ENCODE measurements around the gene CPTP.

Gene CPTP

GRCh38 chr1:1291548-1292441, 32.8 kb upstream of the CPTP start:
- DNase-seq (ENCODE audit: low read depth in 1 of 2, low spot score in 1 of 2), result peak; percentile 37 to 59

GRCh38 chr1:1292442-1292779, 32.2 kb upstream of the CPTP start:
- no peak for DNase-seq (ENCODE audit: low read depth in 1 of 2, low spot score in 1 of 2)

GRCh38 chr1:1292851-1293250, 31.8 kb upstream of the CPTP start:
- no peak for DNase-seq (ENCODE audit: low read depth in 1 of 2, low spot score in 1 of 2)

- no peak for DNase-seq (ENCODE audit: low read depth in 1 of 2, low spot score in 1 of 2)
These were observed 31.0 kb upstream of the CPTP start for GRCh38 chr1:1293263-1294249.

- DNase-seq (ENCODE audit: low read depth in 1 of 2, low spot score in 1 of 2), result no peak
These were observed 30.2 kb upstream of the CPTP start for GRCh38 chr1:1294250-1294890.

GRCh38 chr1:1295154-1295923, 29.3 kb upstream of the CPTP start:
- no peak for DNase-seq (ENCODE audit: low read depth in 1 of 2, low spot score in 1 of 2)

- DNase-seq (ENCODE audit: low read depth in 1 of 2, low spot score in 1 of 2), result no peak
These were observed 28.2 kb upstream of the CPTP start for GRCh38 chr1:1296070-1297061.

- DNase-seq (ENCODE audit: low read depth in 1 of 2, low spot score in 1 of 2), result no peak
These were observed 26.7 kb upstream of the CPTP start for GRCh38 chr1:1297802-1298424.

- no peak for DNase-seq (ENCODE audit: low read depth in 1 of 2, low spot score in 1 of 2)
These were observed 25.5 kb upstream of the CPTP start for GRCh38 chr1:1298861-1299685.

- no peak for DNase-seq (ENCODE audit: low read depth in 1 of 2, low spot score in 1 of 2)
These were observed 24.8 kb upstream of the CPTP start for GRCh38 chr1:1299686-1300351.

GRCh38 chr1:1300352-1300739, 24.3 kb upstream of the CPTP start:
- DNase-seq (ENCODE audit: low read depth in 1 of 2, low spot score in 1 of 2), result no peak

- no peak for DNase-seq (ENCODE audit: low read depth in 1 of 2, low spot score in 1 of 2)
These were observed 22.6 kb upstream of the CPTP start for GRCh38 chr1:1302006-1302430.

- DNase-seq (ENCODE audit: low read depth in 1 of 2, low spot score in 1 of 2), result no peak
These were observed 21.6 kb upstream of the CPTP start for GRCh38 chr1:1302951-1303509.

- no peak for DNase-seq (ENCODE audit: low read depth in 1 of 2, low spot score in 1 of 2)
These were observed 20.9 kb upstream of the CPTP start for GRCh38 chr1:1303736-1304135.

GRCh38 chr1:1304331-1305299, 20.0 kb upstream of the CPTP start:
- no peak for DNase-seq (ENCODE audit: low read depth in 1 of 2, low spot score in 1 of 2)
